GM18505 (cell line): ENCODE data around the gene RBBP5.
"Not testable (repeated sequence)": the region's sequence is repeated elsewhere in the genome, so short reads cannot be mapped to it uniquely, and the experiment has no call there.

Experiments
- ATAC-seq: cut with Tn5 transposase; IDR thresholded peaks from one replicate; pipeline ENCODE4 v1.9.1; 2021; ENCODE audit not compliant: unreplicated experiment
- POLR2A ChIP-seq: IDR thresholded peaks from 4 replicates; pipeline ENCODE4 v1.6.1; 2011; ENCODE audit warnings: borderline replicate concordance; ENCODE audit not compliant: insufficient read depth, insufficient read length; ENCODE audit errors: extremely low read depth

RBBP5 gene

GRCh38 chr1:205121660-205122488, at the start of gene RBBP5:
Gene RBBP5 (minus strand): TSS chr1:205121978. CDS start chr1:205121873, 105 bp downstream.
- peak; percentile 89 for ATAC-seq
- peak; percentile 98 for TF ChIP-seq POLR2A

GRCh38 chr1:205171369-205171768, 49.6 kb upstream of the RBBP5 start:
- TF ChIP-seq POLR2A: no peak
- ATAC-seq: no peak

- TF ChIP-seq POLR2A: no peak
- no peak for ATAC-seq
These were observed 48.9 kb upstream of the RBBP5 start for GRCh38 chr1:205170532-205171269.

GRCh38 chr1:205169248-205169647, 47.5 kb upstream of the RBBP5 start:
- no peak for ATAC-seq

GRCh38 chr1:205168291-205168690, 46.5 kb upstream of the RBBP5 start:
- no peak for ATAC-seq
- TF ChIP-seq POLR2A: no peak

More at GRCh38 chr1:205169248-205169647, 47.5 kb upstream of the RBBP5 start:
- TF ChIP-seq POLR2A: no peak

- no peak for ATAC-seq
- TF ChIP-seq POLR2A: no peak
These were observed 40.5 kb upstream of the RBBP5 start for GRCh38 chr1:205162301-205162700.

GRCh38 chr1:205161076-205161475, 39.3 kb upstream of the RBBP5 start:
- TF ChIP-seq POLR2A: no peak
- ATAC-seq: no peak

- no peak for TF ChIP-seq POLR2A
These were observed 36.4 kb upstream of the RBBP5 start for GRCh38 chr1:205158048-205158616.

GRCh38 chr1:205155665-205156377, 34.0 kb upstream of the RBBP5 start:
- ATAC-seq: not testable (repeated sequence)

More at GRCh38 chr1:205158048-205158616, 36.4 kb upstream of the RBBP5 start:
- no peak for ATAC-seq

- ATAC-seq: no peak
- no peak for TF ChIP-seq POLR2A
These were observed 30.7 kb upstream of the RBBP5 start for GRCh38 chr1:205152505-205152904.

GRCh38 chr1:205150651-205151428, 29.1 kb upstream of the RBBP5 start:
- no peak for ATAC-seq
- TF ChIP-seq POLR2A: no peak

- TF ChIP-seq POLR2A: no peak
- no peak for ATAC-seq
These were observed 25.5 kb upstream of the RBBP5 start for GRCh38 chr1:205147191-205147835.
